HL-60 (cell line): ENCODE results near the gene TMEM151B.

Experiments used
- CTCF ChIP-seq: IDR thresholded peaks from one replicate; pipeline ENCODE4 v1.5.1; 2011; ENCODE audit warnings: low read length, control low read depth, inconsistent platforms; ENCODE audit not compliant: insufficient read depth
- POLR2AphosphoS5 ChIP-seq: IDR thresholded peaks from 2 replicates; pipeline ENCODE4 v1.6.1; 2012; ENCODE audit warnings: low read depth

DNA sequence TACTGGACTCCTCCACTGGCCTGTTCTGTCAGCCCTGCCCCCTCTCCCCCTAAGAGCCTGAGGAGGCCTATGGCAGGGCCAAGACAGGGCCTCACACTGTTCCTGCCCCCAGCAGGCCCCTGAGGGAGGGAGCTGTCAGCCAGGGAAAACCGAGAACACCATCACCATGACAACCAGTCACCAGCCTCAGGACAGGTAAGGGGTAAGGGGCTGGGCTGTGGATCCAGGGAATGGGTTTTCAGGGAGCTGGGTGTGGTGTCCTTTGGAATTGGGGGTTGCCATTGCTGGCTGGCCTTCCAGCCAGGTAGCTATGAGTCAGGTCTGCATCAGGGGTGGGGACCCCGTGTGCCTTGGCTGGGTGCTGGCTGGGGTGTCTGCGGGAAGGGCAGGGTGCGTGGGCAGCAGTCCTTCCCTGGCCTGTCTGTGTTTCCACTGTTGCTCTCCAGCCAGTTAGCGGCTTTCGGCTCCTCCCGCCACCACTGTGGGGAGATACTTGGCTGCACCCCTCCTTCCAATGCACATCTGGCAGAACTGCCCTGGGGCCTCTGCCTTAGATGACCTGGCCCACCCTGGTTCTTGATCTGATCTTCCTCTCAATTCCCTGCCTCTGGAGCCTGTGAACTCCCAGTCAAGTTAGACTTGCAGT lies 43.0 kb upstream of the TMEM151B start:
- TF ChIP-seq CTCF: no peak
- no peak for TF ChIP-seq POLR2AphosphoS5
